Colonic mucosa (tissue), 4 donors: ENCODE results near the gene MSI2. TPM values are rescaled to one million over a fixed set of nuclear protein-coding genes. Genes with fewer than 3 reads are reported as not detected.

Experiments
- DNase-seq: peaks from one replicate; pipeline ENCODE4 v3.0.0-alpha.2; 2020
- H3K27ac ChIP-seq: fragments of 200-600 bp; one replicate; pipeline ENCODE4 v1.8.0; 2021
- H3K27me3 ChIP-seq: fragments of 200-600 bp; one replicate; pipeline ENCODE4 v1.8.0; 2021
- H3K36me3 ChIP-seq: fragments of 200-600 bp; one replicate; pipeline ENCODE4 v1.8.0; 2021
- H3K4me1 ChIP-seq: fragments of 200-600 bp; one replicate; pipeline ENCODE4 v1.8.0; 2021; ENCODE audit warnings: mild to moderate bottlenecking
- H3K4me3 ChIP-seq: fragments of 200-600 bp; one replicate; pipeline ENCODE4 v1.8.0; 2021
- H3K9ac ChIP-seq, 2 donors: one replicate each; pipeline ENCODE4 v1.7.0; 2013; ENCODE audit warnings: control low read depth in 2 of 2, low read depth in 2 of 2, low read length in 2 of 2
- H3K9me3 ChIP-seq: fragments of 200-600 bp; one replicate; pipeline ENCODE4 v1.8.0; 2021
- intact Hi-C: fragments of 100-400 bp; cut with DNase I; formaldehyde crosslinking; loops from one replicate; pipeline ENCODE4 v1.14.1; 2022
- total RNA-seq, 2 donors: library from RNA; stranded (reverse); fragmentation: NEBNext Ultra II Directional in 1 of 2; extraction: Animal tissue kit (Norgen Biotek cat#: 25700) in 1 of 2; gene quantifications; one replicate each; pipeline ENCODE4 v1.2.1, GENCODE V29; 2021
- TF ChIP-seq, protein P1 (sequence below): fragments of 200-600 bp; IDR thresholded peaks from one replicate; pipeline ENCODE4 v1.8.0; 2022; ENCODE audit warnings: antibody characterized with exemption, mild to moderate bottlenecking
- donor health status: healthy.
- donor health status: DM: no; HTN: no; CAD: no.
- donor health status: DM: no; HTN: no; CAD: no.

MSI2 gene
- total RNA-seq, 2 donors from 2014 or later, result 61.6 to 75.4 TPM

DNA sequence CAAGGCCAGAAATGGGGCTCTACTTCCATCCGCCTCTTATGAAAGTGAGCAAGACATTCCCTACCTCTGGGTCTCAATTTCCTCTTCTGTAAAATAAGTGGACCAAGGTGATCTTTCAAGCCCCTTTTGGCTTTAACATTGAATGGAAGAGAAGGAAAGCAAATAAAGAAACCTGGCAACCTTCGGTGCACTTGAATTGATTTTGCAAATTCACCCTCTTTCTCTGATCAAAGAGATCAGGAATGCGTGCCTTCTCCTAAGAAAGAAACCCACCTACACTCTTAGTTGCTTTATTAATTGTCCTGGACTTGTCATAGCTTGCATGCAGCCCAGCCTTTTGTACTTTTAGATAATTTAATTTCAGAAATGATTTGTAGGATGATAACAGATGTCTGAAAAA lies 3.0 kb downstream of the MSI2 start:
- no peaks in the 10 kb centered on the region for H3K36me3 ChIP-seq
- no peak overlapping the region for H3K4me3 ChIP-seq
- no peaks in the 10 kb centered on the region for H3K4me1 ChIP-seq
- no peaks in the 10 kb centered on the region for H3K9me3 ChIP-seq
- TF ChIP-seq, protein P1, sequence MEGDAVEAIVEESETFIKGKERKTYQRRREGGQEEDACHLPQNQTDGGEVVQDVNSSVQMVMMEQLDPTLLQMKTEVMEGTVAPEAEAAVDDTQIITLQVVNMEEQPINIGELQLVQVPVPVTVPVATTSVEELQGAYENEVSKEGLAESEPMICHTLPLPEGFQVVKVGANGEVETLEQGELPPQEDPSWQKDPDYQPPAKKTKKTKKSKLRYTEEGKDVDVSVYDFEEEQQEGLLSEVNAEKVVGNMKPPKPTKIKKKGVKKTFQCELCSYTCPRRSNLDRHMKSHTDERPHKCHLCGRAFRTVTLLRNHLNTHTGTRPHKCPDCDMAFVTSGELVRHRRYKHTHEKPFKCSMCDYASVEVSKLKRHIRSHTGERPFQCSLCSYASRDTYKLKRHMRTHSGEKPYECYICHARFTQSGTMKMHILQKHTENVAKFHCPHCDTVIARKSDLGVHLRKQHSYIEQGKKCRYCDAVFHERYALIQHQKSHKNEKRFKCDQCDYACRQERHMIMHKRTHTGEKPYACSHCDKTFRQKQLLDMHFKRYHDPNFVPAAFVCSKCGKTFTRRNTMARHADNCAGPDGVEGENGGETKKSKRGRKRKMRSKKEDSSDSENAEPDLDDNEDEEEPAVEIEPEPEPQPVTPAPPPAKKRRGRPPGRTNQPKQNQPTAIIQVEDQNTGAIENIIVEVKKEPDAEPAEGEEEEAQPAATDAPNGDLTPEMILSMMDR, result no peak
- DNase-seq, result no peak
- H3K27ac ChIP-seq, result no peak overlapping the region
- no peak overlapping the region for H3K9ac ChIP-seq
- intact Hi-C loops, result no loop called here
- no peaks in the 10 kb centered on the region for H3K27me3 ChIP-seq

DNA sequence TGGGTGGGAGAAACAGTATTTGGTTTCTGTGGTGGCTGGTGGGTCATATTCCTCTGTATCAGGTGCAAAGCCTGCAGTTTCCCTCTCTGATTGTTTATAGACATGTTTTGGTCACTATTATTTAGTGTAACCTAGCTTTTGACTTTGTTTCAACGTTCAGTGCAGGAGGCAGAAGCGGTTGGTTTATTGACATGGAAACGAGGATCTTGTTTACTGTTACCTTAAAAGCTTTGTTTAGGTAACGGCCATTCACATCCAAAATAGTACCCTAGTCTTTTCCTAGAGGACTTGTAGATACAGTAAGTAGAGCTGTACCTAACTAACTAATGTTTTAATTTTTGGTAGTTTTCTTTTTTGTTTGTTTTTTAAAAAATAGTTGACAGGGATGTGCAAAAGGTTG lies 3.5 kb downstream of the MSI2 start:
- no peaks in the 10 kb centered on the region for H3K9me3 ChIP-seq
- no peak overlapping the region for H3K9ac ChIP-seq
- TF ChIP-seq, protein P1, result no peak
- no peaks in the 10 kb centered on the region for H3K4me1 ChIP-seq
- H3K27me3 ChIP-seq, result no peaks in the 10 kb centered on the region
- no peak for DNase-seq
- no peak overlapping the region for H3K4me3 ChIP-seq
- no peaks in the 10 kb centered on the region for H3K36me3 ChIP-seq
- intact Hi-C loops, result no loop called here
- no peak overlapping the region for H3K27ac ChIP-seq

DNA sequence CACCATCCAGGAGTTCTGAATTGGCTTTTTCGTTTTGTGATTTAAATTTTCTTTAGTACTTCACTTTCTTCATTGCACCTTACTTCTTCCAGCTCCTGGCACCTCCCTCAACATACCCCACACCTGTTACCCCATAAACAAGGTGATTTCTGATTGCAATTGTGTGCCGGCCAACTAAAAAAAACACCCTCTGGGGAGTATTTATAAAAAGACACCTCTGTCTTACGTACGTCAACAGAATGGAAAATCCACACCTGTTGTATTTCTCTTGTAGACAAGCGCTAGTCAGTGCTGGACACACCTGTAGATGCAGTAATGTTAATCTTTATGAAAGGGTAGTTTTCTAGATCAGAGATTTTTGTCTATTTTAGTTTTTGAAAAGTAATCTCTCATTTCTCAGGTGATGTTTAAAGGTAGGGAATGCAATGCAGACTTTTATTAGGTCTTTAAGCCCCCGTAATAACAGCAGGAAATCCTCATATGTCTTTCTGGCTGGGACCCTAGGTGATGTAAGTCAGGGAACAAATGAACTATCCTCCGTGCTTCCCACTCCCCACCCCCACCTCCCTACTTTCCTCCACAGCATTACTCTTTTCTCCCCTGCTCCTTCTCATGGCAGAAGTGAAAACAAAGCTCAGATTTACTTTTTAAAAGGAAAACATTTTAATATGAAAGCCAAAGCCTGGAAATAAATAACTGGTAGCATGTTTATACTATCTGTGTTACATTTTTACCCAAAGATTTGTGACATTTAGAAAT lies 4.2 kb downstream of the MSI2 start:
- Histone ChIP-seq H3K36me3 (no peaks in the 10 kb centered on the region), H3K4me1 (no peaks in the 10 kb centered on the region), H3K9me3 (no peaks in the 10 kb centered on the region), H3K4me3 (no peak overlapping the region), H3K9ac (no peak overlapping the region), H3K27ac (no peak overlapping the region), H3K27me3 (no peaks in the 10 kb centered on the region)
- intact Hi-C loops, result no loop called here
- TF ChIP-seq, protein P1, result no peak
- DNase-seq, result no peak

DNA sequence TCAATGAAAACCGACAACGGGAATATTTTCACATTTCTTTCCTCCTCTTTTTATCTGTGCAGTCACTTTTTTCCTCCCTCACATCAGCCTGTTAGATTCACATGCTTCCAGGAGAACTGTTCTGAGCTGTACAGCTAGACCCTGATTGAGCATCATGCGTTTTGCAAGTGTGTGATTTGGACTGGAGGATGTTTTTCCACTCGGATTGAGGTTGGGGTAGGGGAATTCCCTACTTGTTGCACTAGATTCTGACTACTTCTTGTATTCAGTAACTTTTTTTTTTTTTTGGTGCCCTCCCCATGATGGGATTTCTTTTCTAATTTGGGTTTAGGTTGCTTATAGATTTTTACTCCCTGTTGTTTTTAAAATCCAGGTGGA lies 4.8 kb downstream of the MSI2 start:
- no peak for DNase-seq
- no peaks in the 10 kb centered on the region for H3K9me3 ChIP-seq
- H3K27me3 ChIP-seq, result no peaks in the 10 kb centered on the region
- no peak overlapping the region for H3K4me3 ChIP-seq
- TF ChIP-seq, protein P1, result no peak
- H3K4me1 ChIP-seq, result no peaks in the 10 kb centered on the region
- H3K36me3 ChIP-seq, result no peaks in the 10 kb centered on the region
- H3K27ac ChIP-seq, result no peak overlapping the region
- intact Hi-C loops, result no loop called here
- H3K9ac ChIP-seq, result no peak overlapping the region

DNA sequence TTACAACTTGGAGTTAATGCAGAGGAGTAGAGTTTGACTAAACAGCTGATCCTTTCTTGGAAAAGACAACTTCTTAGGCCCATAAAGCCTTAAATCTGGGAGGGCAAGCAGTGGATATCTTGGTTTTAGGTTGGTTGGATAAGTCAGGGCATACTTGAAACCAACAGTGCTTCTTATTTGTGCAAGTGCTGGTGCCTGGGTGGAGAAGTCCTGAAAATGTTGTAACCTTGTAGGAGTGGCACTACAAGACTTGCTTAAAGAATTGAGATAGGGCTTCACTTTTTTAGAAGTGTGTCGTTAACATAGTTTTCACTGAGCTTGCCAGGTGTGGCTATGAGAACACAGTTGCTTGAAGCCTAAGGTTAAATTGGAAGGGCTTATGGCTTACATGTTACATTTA lies 6.2 kb downstream of the MSI2 start:
- Histone ChIP-seq H3K36me3 (no peaks in the 10 kb centered on the region), H3K4me1 (no peaks in the 10 kb centered on the region)
- TF ChIP-seq, protein P1, result no peak

More for the DNA sequence above, 6.2 kb downstream of the MSI2 start:
- DNase-seq, result no peak
- intact Hi-C loops, result no loop called here
- Histone ChIP-seq H3K4me3 (no peak overlapping the region), H3K27ac (no peak overlapping the region), H3K9ac (no peak overlapping the region), H3K9me3 (no peaks in the 10 kb centered on the region), H3K27me3 (no peaks in the 10 kb centered on the region)
